Lower leg skin (tissue), 4 donors: ENCODE data around the gene UAP1. TPM values are rescaled to one million over a fixed set of nuclear protein-coding genes. Genes with fewer than 3 reads are reported as not detected.

Source experiments
- DNase-seq, 2 donors: peaks; one replicate each; pipeline ENCODE4 v3.0.0-alpha.2; 2019; ENCODE audit warnings: low spot score in 2 of 2
- H3K4me3 ChIP-seq: fragments of 200-600 bp; sonication (generic); 2 replicates; pipeline ENCODE4 v1.5.1; 2017; ENCODE audit warnings: mild to moderate bottlenecking, low read depth; ENCODE audit not compliant: poor library complexity, severe bottlenecking
- POLR2A ChIP-seq, 2 donors: fragments of 450-650 bp; IDR thresholded peaks; one replicate each; pipeline ENCODE4 v1.6.1; 2016 to 2017; ENCODE audit warnings: antibody characterized with exemption in 2 of 2, mild to moderate bottlenecking in 1 of 2, moderate library complexity in 1 of 2
- WGBS, 2 donors: methylation state at CpG; one replicate each; pipeline ENCODE4 v1.1.5; 2018; 5-methylcytosine and 5-hydroxymethylcytosine counted together
- intact Hi-C: fragments of 100-400 bp; cut with DNase I; formaldehyde crosslinking; loops from one replicate; pipeline ENCODE4 v1.15.0; 2023; ENCODE audit warnings: low total_unique reads
- total RNA-seq, 4 donors: library from RNA; depleted of rRNA; stranded (reverse); fragments of >200 nt; gene quantifications; one replicate each; pipeline ENCODE4 v1.1.0, GENCODE V29; 2016
- TF ChIP-seq, protein P1 (sequence below), 3 donors: fragments of 450-650 bp; IDR thresholded peaks; one replicate each; pipeline ENCODE4 v1.5.1; 2016; ENCODE audit warnings: antibody characterized with exemption in 3 of 3, mild to moderate bottlenecking in 3 of 3, moderate library complexity in 2 of 3

UAP1 gene
- total RNA-seq, 4 donors from 2014 or later = 29.6 to 40.0 (median 31.3) TPM

DNA sequence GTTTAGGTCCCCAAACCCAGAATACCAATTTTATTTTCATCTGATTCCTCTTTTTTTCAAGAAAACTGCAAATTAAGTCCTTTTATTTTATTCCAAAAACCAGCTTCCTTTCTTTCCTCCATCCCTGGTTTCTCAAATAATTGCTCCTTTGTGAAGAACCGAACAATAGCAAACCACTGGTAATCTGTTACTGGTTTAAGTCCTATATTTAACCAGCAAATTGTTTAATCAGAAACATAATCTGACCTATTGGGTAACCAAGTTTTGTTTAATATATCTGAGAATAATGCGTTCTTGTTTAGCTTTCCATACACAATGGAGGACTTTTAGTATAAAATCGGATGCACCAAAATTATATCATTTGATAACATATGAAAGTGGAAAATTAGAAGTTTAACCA, 57.6 kb downstream of the UAP1 start:
- 87 to 89% methylated on average over 3 of the region's 3 CpGs for WGBS, 2 donors

GRCh38 chr1:162621256-162621655, 59.7 kb downstream of the UAP1 start:
- TF ChIP-seq POLR2A (IDR thresholded peaks at IDR 0.05) = no peak
- TF ChIP-seq, protein P1, sequence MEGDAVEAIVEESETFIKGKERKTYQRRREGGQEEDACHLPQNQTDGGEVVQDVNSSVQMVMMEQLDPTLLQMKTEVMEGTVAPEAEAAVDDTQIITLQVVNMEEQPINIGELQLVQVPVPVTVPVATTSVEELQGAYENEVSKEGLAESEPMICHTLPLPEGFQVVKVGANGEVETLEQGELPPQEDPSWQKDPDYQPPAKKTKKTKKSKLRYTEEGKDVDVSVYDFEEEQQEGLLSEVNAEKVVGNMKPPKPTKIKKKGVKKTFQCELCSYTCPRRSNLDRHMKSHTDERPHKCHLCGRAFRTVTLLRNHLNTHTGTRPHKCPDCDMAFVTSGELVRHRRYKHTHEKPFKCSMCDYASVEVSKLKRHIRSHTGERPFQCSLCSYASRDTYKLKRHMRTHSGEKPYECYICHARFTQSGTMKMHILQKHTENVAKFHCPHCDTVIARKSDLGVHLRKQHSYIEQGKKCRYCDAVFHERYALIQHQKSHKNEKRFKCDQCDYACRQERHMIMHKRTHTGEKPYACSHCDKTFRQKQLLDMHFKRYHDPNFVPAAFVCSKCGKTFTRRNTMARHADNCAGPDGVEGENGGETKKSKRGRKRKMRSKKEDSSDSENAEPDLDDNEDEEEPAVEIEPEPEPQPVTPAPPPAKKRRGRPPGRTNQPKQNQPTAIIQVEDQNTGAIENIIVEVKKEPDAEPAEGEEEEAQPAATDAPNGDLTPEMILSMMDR (IDR thresholded peaks at IDR 0.05) = no peak
- H3K4me3 ChIP-seq = no peak overlapping the region
- DNase-seq = no peak
- intact Hi-C loops = no loop called here

More for the DNA sequence above, 57.6 kb downstream of the UAP1 start:
- intact Hi-C loops = no loop called here
- TF ChIP-seq POLR2A (IDR thresholded peaks at IDR 0.05) = no peak
- TF ChIP-seq, protein P1 (IDR thresholded peaks at IDR 0.05) = no peak
- DNase-seq = no peak
- no peak overlapping the region for H3K4me3 ChIP-seq

DNA sequence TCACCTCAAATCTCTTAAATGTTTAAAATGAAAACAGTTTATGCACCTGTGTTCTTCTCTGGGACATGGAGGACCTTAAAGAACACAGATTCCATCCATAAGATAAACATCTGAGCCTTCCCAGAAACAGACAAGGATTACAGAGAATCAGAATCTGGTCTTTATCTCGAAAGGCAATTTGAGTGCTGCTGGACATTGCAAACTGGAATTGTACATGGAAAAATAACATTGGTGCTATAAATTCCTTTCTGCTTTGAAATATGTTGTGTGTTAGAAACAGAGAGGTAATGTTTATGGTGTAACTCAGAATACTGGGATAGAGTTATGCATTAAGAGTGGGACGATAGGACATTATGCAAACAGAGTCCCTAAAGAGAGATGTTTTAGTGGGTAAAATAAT, 64.2 kb downstream of the UAP1 start:
- DNase-seq = no peak
- TF ChIP-seq, protein P1 (IDR thresholded peaks at IDR 0.05) = no peak
- no peak for TF ChIP-seq POLR2A (IDR thresholded peaks at IDR 0.05)
- WGBS, 2 donors = 83 to 84% methylated on average over 2 of the region's 2 CpGs
- no peak overlapping the region for H3K4me3 ChIP-seq
- intact Hi-C loops = no loop called here

GRCh38 chr1:162626094-162626493, 64.6 kb downstream of the UAP1 start:
- no peak overlapping the region for H3K4me3 ChIP-seq
- 56 to 60% methylated on average over 2 of the region's 2 CpGs for WGBS, 2 donors
- intact Hi-C loops = no loop called here
- DNase-seq = no peak
- TF ChIP-seq, protein P1 (IDR thresholded peaks at IDR 0.05) = no peak
- no peak for TF ChIP-seq POLR2A (IDR thresholded peaks at IDR 0.05)

GRCh38 chr1:162626761-162627160, 65.2 kb downstream of the UAP1 start:
- DNase-seq = no peak
- intact Hi-C loops = no loop called here
- WGBS, 2 donors = 33 to 38% methylated on average over 2 of the region's 2 CpGs
- TF ChIP-seq POLR2A (IDR thresholded peaks at IDR 0.05) = no peak
- TF ChIP-seq, protein P1 (IDR thresholded peaks at IDR 0.05) = no peak
- no peak overlapping the region for H3K4me3 ChIP-seq

DNA sequence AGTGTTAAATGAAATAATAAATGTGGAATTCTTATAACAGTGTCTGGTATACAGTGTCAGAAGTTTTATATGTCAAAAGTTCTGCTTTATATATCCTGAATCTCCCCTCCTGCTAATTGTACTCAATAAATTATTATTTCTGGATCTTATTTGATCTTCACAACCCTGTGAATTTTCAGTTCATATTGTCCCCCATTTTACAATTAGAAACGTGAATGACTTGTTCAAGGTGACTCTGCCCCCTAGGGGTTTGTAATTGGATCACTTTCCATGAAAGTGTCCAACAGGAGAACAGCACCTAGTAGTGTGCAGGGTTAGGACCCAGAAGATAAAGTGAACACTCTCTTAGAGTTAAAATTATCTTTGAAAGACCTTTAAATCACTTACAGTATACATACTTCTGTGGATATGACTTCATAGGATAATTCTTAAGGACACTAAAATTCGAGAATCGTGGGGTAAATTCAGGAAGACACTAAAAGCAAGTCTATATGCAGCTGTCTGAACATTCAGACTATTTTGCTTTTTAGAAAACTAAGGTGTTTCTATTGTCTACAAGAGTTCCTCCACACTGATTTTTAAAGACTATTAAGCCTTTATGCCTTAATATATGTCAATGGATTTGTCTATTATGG, 66.3 kb downstream of the UAP1 start:
- 60 to 62% methylated on average over 3 of the region's 3 CpGs for WGBS, 2 donors
- intact Hi-C loops = no loop called here
- no peak for DNase-seq
- TF ChIP-seq, protein P1 (IDR thresholded peaks at IDR 0.05) = no peak
- TF ChIP-seq POLR2A (IDR thresholded peaks at IDR 0.05) = no peak
- H3K4me3 ChIP-seq = no peak overlapping the region
